K562 (cell line): ENCODE measurements around the gene PCED1B. TPM values are rescaled to one million over a fixed set of nuclear protein-coding genes. Genes with fewer than 3 reads are reported as not detected.

Experiments
- ATF3 ChIP-seq, 2 experiments: fragments of 450-650 bp in 1 of 2; sonication (generic) in 1 of 2; formaldehyde crosslinking in 1 of 2; IDR thresholded peaks in 1 of 2; conservative IDR thresholded peaks in 1 of 2; 2 replicates each; pipeline versions ENCODE4 v1.6.1 to v1.8.1; 2016 to 2023; ENCODE audit warnings: mild to moderate bottlenecking in 2 of 2, moderate library complexity in 2 of 2, inconsistent platforms in 1 of 2, missing genetic modification reagents in 1 of 2
- CBFA2T3 ChIP-seq: fragments of 450-650 bp; IDR thresholded peaks from 2 replicates; pipeline ENCODE4 v1.6.1; 2017
- CC2D1A ChIP-seq: fragments of 450-650 bp; IDR thresholded peaks from 2 replicates; pipeline ENCODE4 v1.6.1; 2017; ENCODE audit warnings: mild to moderate bottlenecking
- CSDE1 ChIP-seq, 2 experiments: fragments of 450-650 bp; IDR thresholded peaks; 2 replicates each; pipeline ENCODE4 v1.6.1; 2016; ENCODE audit warnings: mild to moderate bottlenecking in 1 of 2
- MGA ChIP-seq: fragments of 450-650 bp; IDR thresholded peaks from 2 replicates; pipeline ENCODE4 v1.6.1; 2016; ENCODE audit warnings: mild to moderate bottlenecking, moderate library complexity
- NUFIP1 ChIP-seq: fragments of 450-650 bp; IDR thresholded peaks from 2 replicates; pipeline ENCODE4 v1.6.1; 2018; ENCODE audit not compliant: partially characterized antibody
- PRDM10 ChIP-seq: fragments of 450-650 bp; IDR thresholded peaks from 2 replicates; pipeline ENCODE4 v1.6.1; 2018; ENCODE audit not compliant: partially characterized antibody
- RBM17 ChIP-seq: fragments of 200-400 bp; formaldehyde crosslinking; IDR thresholded peaks from 2 replicates; pipeline ENCODE4 v1.6.1; 2017; ENCODE audit warnings: low read depth, mild to moderate bottlenecking, low read length, borderline replicate concordance
- ZFPM2 ChIP-seq: fragments of 250-450 bp; sonication (Bioruptor Pico); IDR thresholded peaks from 2 replicates; pipeline ENCODE4 v1.5.1; 2022; ENCODE audit warnings: mild to moderate bottlenecking
- polyA plus RNA-seq, 8 experiments: library from polyadenylated mRNA; depleted of rRNA in 4 of 8; stranded (reverse) in 5 of 8; unstranded in 3 of 8; fragments of >200 nt; fragmentation: Nextera tagmentation in 2 of 8; fragmentation: Illumina TruSeq in 1 of 8; extraction: Ambion mirVana in 2 of 8; extraction: Trizol in 1 of 8; gene quantifications; 2 replicates each; pipeline versions ENCODE4 v1.2.1 to v1.2.3, GENCODE V29; 2011 to 2014; ENCODE audit warnings: inconsistent platforms in 1 of 8, missing spikeins in 1 of 8
- total RNA-seq, 7 experiments: library from RNA; depleted of rRNA in 6 of 7; stranded (reverse); fragments of >200 nt in 6 of 7; fragmentation: Illumina TruSeq in 2 of 7; extraction: Trizol in 2 of 7; gene quantifications; 2 replicates each; pipeline versions ENCODE4 v1.2.1 to v1.2.3, GENCODE V29; 2011 to 2021; ENCODE audit warnings: low replicate concordance in 1 of 7

Gene PCED1B
- total and polyA plus RNA-seq, 9 of the 15 experiments (the other 6 are each of a cell fraction or from before 2014, with no cell fraction given): 1.2 to 9.3 (median 2.5) TPM

- TF ChIP-seq ATF3 (IDR thresholded peaks at IDR 0.05): peak; percentile 89
- no peak for TF ChIP-seq ATF3 (CRISPR knock-in tag; conservative IDR thresholded peaks at IDR 0.05)
- TF ChIP-seq ZFPM2 (CRISPR knock-in tag): no peak
- TF ChIP-seq CC2D1A: no peak
- TF ChIP-seq PRDM10: no peak
- peak; percentile 27; the same call in 1 of the 2 replicates for TF ChIP-seq CBFA2T3
- no peak for TF ChIP-seq CSDE1 (IDR thresholded peaks at IDR 0.05)
- no peak for TF ChIP-seq RBM17
- no peak for TF ChIP-seq NUFIP1
- peak; percentile 43 for TF ChIP-seq MGA
Measured at GRCh38 chr12:47082796-47083621, 3.6 kb downstream of the PCED1B start (continued).
